Gastrocnemius medialis (tissue), 4 donors: ENCODE measurements around the gene PSMA3. TPM values are rescaled to one million over a fixed set of nuclear protein-coding genes. Genes with fewer than 3 reads are reported as not detected.
A peak's percentile ranks its signal among the peaks of the same experiment; 100 is the strongest.

Experiments used
- ATAC-seq, 2 donors: fragments of 150-250 bp; one replicate each; pipeline ENCODE4 v1.9.1; 2016
- DNase-seq, 2 donors: peaks; one replicate each; pipeline ENCODE4 v3.0.0-alpha.2; 2019
- H3K27ac ChIP-seq, 4 donors: fragments of 200-600 bp; sonication (generic); 1 replicate in 1 of 4; 2 replicates in 3 of 4; pipeline ENCODE4 v1.5.1; 2016 to 2018; ENCODE audit warnings: mild to moderate bottlenecking in 2 of 4, moderate library complexity in 1 of 4
- H3K27me3 ChIP-seq, 3 donors: fragments of 200-600 bp; sonication (generic) in 2 of 3; 1 replicate in 1 of 3; 2 replicates in 2 of 3; pipeline versions ENCODE4 v1.5.1 to v1.6.0; 2016 to 2019; ENCODE audit warnings: mild to moderate bottlenecking in 1 of 3, moderate library complexity in 1 of 3
- H3K36me3 ChIP-seq, 2 donors: fragments of 200-600 bp; sonication (generic) in 1 of 2; one replicate each; pipeline ENCODE4 v1.5.1; 2017 to 2018
- H3K4me1 ChIP-seq, 2 donors: fragments of 200-600 bp; sonication (generic) in 1 of 2; one replicate each; pipeline ENCODE4 v1.5.1; 2016 to 2017; ENCODE audit warnings: mild to moderate bottlenecking in 2 of 2
- H3K4me3 ChIP-seq, 4 donors: fragments of 200-600 bp; sonication (generic) in 3 of 4; 1 replicate in 1 of 4; 2 replicates in 3 of 4; pipeline ENCODE4 v1.5.1; 2016 to 2019; ENCODE audit warnings: mild to moderate bottlenecking in 2 of 4
- H3K9me3 ChIP-seq, 3 donors: fragments of 200-600 bp; sonication (generic) in 2 of 3; 1 replicate in 1 of 3; 2 replicates in 2 of 3; pipeline ENCODE4 v1.5.1; 2016 to 2019
- CTCF ChIP-seq, 5 experiments: fragments of 450-650 bp in 3 of 5; fragments of 200-600 bp in 2 of 5; sonication (generic) in 2 of 5; IDR thresholded peaks in 4 of 5; conservative IDR thresholded peaks in 1 of 5; 1 replicate in 4 of 5; 2 replicates in 1 of 5; pipeline ENCODE4 v1.5.1; 2016 to 2019; ENCODE audit warnings: antibody characterized with exemption in 5 of 5, mild to moderate bottlenecking in 3 of 5, moderate library complexity in 3 of 5
- POLR2A ChIP-seq, 2 donors: fragments of 450-650 bp; IDR thresholded peaks; one replicate each; pipeline ENCODE4 v1.6.1; 2017; ENCODE audit warnings: antibody characterized with exemption in 2 of 2, mild to moderate bottlenecking in 2 of 2, moderate library complexity in 2 of 2
- in situ Hi-C, 4 donors: fragments of 200-750 bp; cut with MboI; loops; one replicate each; pipeline versions ENCODE4 v1.15.0 to v1.8.0; 2017; ENCODE audit warnings: low sequenced_read_pairs in 4 of 4
- intact Hi-C: fragments of 100-400 bp; cut with DNase I; formaldehyde crosslinking; loops from one replicate; pipeline ENCODE4 v1.15.1; 2023; ENCODE audit warnings: low total_unique reads
- total RNA-seq, 4 donors: library from RNA; depleted of rRNA; stranded (reverse); fragments of >200 nt; gene quantifications; one replicate each; pipeline versions ENCODE4 v1.1.0 to v1.2.3, GENCODE V29; 2016

PSMA3 gene
- total RNA-seq, 4 donors from 2014 or later: 200 to 301 (median 217) TPM

- peak overlapping the region; percentile 87 to 94 (median 90) for H3K4me3 ChIP-seq
- ATAC-seq (peak; percentile 3 to 10), DNase-seq (no peak)
- H3K36me3 ChIP-seq: peaks cover 0 to 12% of the 10 kb centered on the region in 2 donors
- in situ Hi-C loops: no loop called here
- no peaks in the 10 kb centered on the region for H3K9me3 ChIP-seq
- H3K27ac ChIP-seq: peak overlapping the region; percentile 92 to 94 (median 93)
- TF ChIP-seq POLR2A (IDR thresholded peaks at IDR 0.05) (no peak), CTCF (IDR thresholded peaks at IDR 0.05 in 4 of 5, conservative IDR thresholded peaks at IDR 0.05 in 1 of 5) (no peak)
- intact Hi-C loops: loop anchor here (2.0 to 10.0 kb wide), 3 partner anchors 44 to 224 kb away; partner anchors contain the start of genes ARID4A, KIAA0586, PSMA3 and TIMM9
- no peaks in the 10 kb centered on the region for H3K27me3 ChIP-seq
- peaks cover 4 to 14% of the 10 kb centered on the region in 2 donors for H3K4me1 ChIP-seq
These were observed 44.2 kb upstream of the PSMA3 start for GRCh38 chr14:58200480-58200841.

- no peak for DNase-seq
- Histone ChIP-seq H3K27ac (peak overlapping the region; percentile 92 to 94 (median 93)), H3K4me3 (peak overlapping the region; percentile 87 to 94 (median 90)), H3K36me3 (peaks cover 0 to 12% of the 10 kb centered on the region in 2 donors), H3K9me3 (no peaks in the 10 kb centered on the region), H3K27me3 (no peaks in the 10 kb centered on the region), H3K4me1 (peaks cover 4 to 14% of the 10 kb centered on the region in 2 donors)
- in situ Hi-C loops: no loop called here
- TF ChIP-seq CTCF (IDR thresholded peaks at IDR 0.05 in 4 of 5, conservative IDR thresholded peaks at IDR 0.05 in 1 of 5) (no peak), POLR2A (IDR thresholded peaks at IDR 0.05) (no peak)
- ATAC-seq: no peak
- intact Hi-C loops: loop anchor here (2.0 to 10.0 kb wide), 3 partner anchors 44 to 224 kb away; partner anchors contain the start of genes ARID4A, KIAA0586, PSMA3 and TIMM9
These were observed 43.8 kb upstream of the PSMA3 start for GRCh38 chr14:58200846-58201245.

- H3K27me3 ChIP-seq: no peaks in the 10 kb centered on the region
- no peak for TF ChIP-seq CTCF (IDR thresholded peaks at IDR 0.05 in 4 of 5, conservative IDR thresholded peaks at IDR 0.05 in 1 of 5)
- no peak for TF ChIP-seq POLR2A (IDR thresholded peaks at IDR 0.05)
- no peak for DNase-seq
- no peak overlapping the region for H3K4me3 ChIP-seq
- H3K9me3 ChIP-seq: no peaks in the 10 kb centered on the region
- in situ Hi-C loops (no loop called here), intact Hi-C loops (no loop called here)
- no peak for ATAC-seq
- H3K4me1 ChIP-seq: no peaks in the 10 kb centered on the region
- H3K36me3 ChIP-seq: peaks cover 0 to 85% of the 10 kb centered on the region in 2 donors
- H3K27ac ChIP-seq: no peak overlapping the region
These were observed 31.5 kb upstream of the PSMA3 start for GRCh38 chr14:58213176-58213575.

GRCh38 chr14:58215191-58215914 lies 29.3 kb upstream of the PSMA3 start:
- in situ Hi-C loops: no loop called here
- no peaks in the 10 kb centered on the region for H3K9me3 ChIP-seq
- no peak for DNase-seq
- peaks cover 0 to 87% of the 10 kb centered on the region in 2 donors for H3K36me3 ChIP-seq
- no peak overlapping the region for H3K27ac ChIP-seq
- no peaks in the 10 kb centered on the region for H3K27me3 ChIP-seq
- no peaks in the 10 kb centered on the region for H3K4me1 ChIP-seq
- TF ChIP-seq POLR2A (IDR thresholded peaks at IDR 0.05): no peak
- H3K4me3 ChIP-seq: no peak overlapping the region
- intact Hi-C loops: no loop called here
- no peak for ATAC-seq

GRCh38 chr14:58216544-58216943 lies 28.1 kb upstream of the PSMA3 start:
- no peak overlapping the region for H3K4me3 ChIP-seq
- ATAC-seq (no peak), DNase-seq (no peak)
- intact Hi-C loops: no loop called here
- H3K9me3 ChIP-seq: no peaks in the 10 kb centered on the region
- H3K4me1 ChIP-seq: no peaks in the 10 kb centered on the region
- TF ChIP-seq POLR2A (IDR thresholded peaks at IDR 0.05) (no peak), CTCF (IDR thresholded peaks at IDR 0.05 in 4 of 5, conservative IDR thresholded peaks at IDR 0.05 in 1 of 5) (no peak)
- H3K27ac ChIP-seq: no peak overlapping the region
- H3K36me3 ChIP-seq: peaks cover 0 to 80% of the 10 kb centered on the region in 2 donors
- H3K27me3 ChIP-seq: no peaks in the 10 kb centered on the region
- in situ Hi-C loops: no loop called here
